Brain (organoid and tissue), 1 donor: Measurements from ENCODE around the gene TEX50. TPM values are rescaled to one million over a fixed set of nuclear protein-coding genes. Genes with fewer than 3 reads are reported as not detected.

Experiments used
- polyA plus RNA-seq: library from polyadenylated mRNA; stranded (reverse); fragments of 350-450 nt; fragmentation: Illumina TruSeq; extraction: RNeasy Lipid Tissue Mini Kit (QIAGEN cat#74804); gene quantifications from one replicate; pipeline ENCODE4 v1.2.3, GENCODE V29; 2015; ENCODE audit warnings: low read depth, low replicate concordance; ENCODE audit not compliant: insufficient read depth

Gene TEX50
- polyA plus RNA-seq, 1 donor from 2014 or later = not detected

Other genes with a start within 250 kb of the TEX50 start
- gene PRDX6, start 158.0 kb upstream of the TEX50 start, polyA plus RNA-seq = 218 TPM
- gene SLC9C2, start 32.3 kb upstream of the TEX50 start, polyA plus RNA-seq = not detected
- gene ANKRD45, start 34.5 kb downstream of the TEX50 start, polyA plus RNA-seq = 1.8 TPM
- gene KLHL20, start 79.6 kb downstream of the TEX50 start, polyA plus RNA-seq = 9.7 TPM
- gene DARS2, start 189.3 kb downstream of the TEX50 start, polyA plus RNA-seq = 21.7 TPM
- gene CENPL, start 189.5 kb downstream of the TEX50 start, polyA plus RNA-seq = 10.2 TPM
- 188 TPM for gene GAS5, start 232.7 kb downstream of the TEX50 start, polyA plus RNA-seq
- gene ZBTB37, start 233.0 kb downstream of the TEX50 start, polyA plus RNA-seq = 0.76 TPM